ENCODE data around the gene MYT1. TPM values are rescaled to one million over a fixed set of nuclear protein-coding genes. Genes with fewer than 3 reads are reported as not detected.

Gene MYT1
- total RNA-seq, 1 donor from 2014 or later, result not detected

GRCh38 chr20:64160526-64161355 lies 3.5 kb upstream of the MYT1 start:
- H3K36me3 ChIP-seq, result no peaks in the 10 kb centered on the region
- H3K27me3 ChIP-seq, result no peaks in the 10 kb centered on the region
- no peak for TF ChIP-seq POLR2A (IDR thresholded peaks at IDR 0.05)
- TF ChIP-seq CTCF (IDR thresholded peaks at IDR 0.05), result no peak
- no peaks in the 10 kb centered on the region for H3K9me3 ChIP-seq
- DNase-seq (ENCODE audit: extremely low spot score in 2 of 2), result no peak
- H3K27ac ChIP-seq, result no peak overlapping the region
- H3K4me1 ChIP-seq, result no peaks in the 10 kb centered on the region
- H3K4me3 ChIP-seq, result no peak overlapping the region
- intact Hi-C loops (cut with DNase I), result no loop called here

GRCh38 chr20:64161356-64162238 lies 2.7 kb upstream of the MYT1 start:
- intact Hi-C loops (cut with DNase I), result no loop called here
- Histone ChIP-seq H3K4me1 (no peaks in the 10 kb centered on the region), H3K27me3 (no peaks in the 10 kb centered on the region), H3K4me3 (no peak overlapping the region), H3K9me3 (no peaks in the 10 kb centered on the region), H3K36me3 (no peaks in the 10 kb centered on the region), H3K27ac (no peak overlapping the region)
- DNase-seq (ENCODE audit: extremely low spot score in 2 of 2), result no peak
- TF ChIP-seq POLR2AphosphoS5 (IDR thresholded peaks at IDR 0.05; ENCODE audit: insufficient read depth in 1 of 2, low read depth in 1 of 2), result no peak
- no peak for TF ChIP-seq POLR2A (IDR thresholded peaks at IDR 0.05)
- no peak for TF ChIP-seq CTCF (IDR thresholded peaks at IDR 0.05)

GRCh38 chr20:64162239-64162910 lies 1.9 kb upstream of the MYT1 start:
- H3K27ac ChIP-seq, result no peak overlapping the region
- intact Hi-C loops (cut with DNase I), result no loop called here
- no peaks in the 10 kb centered on the region for H3K36me3 ChIP-seq
- no peaks in the 10 kb centered on the region for H3K9me3 ChIP-seq
- no peak overlapping the region for H3K4me3 ChIP-seq
- peaks cover 2% of the 10 kb centered on the region for H3K27me3 ChIP-seq
- TF ChIP-seq POLR2AphosphoS5 (IDR thresholded peaks at IDR 0.05; ENCODE audit: insufficient read depth in 1 of 2, low read depth in 1 of 2), result no peak
- no peak for TF ChIP-seq POLR2A (IDR thresholded peaks at IDR 0.05)
- TF ChIP-seq CTCF (IDR thresholded peaks at IDR 0.05), result no peak
- H3K4me1 ChIP-seq, result no peaks in the 10 kb centered on the region
- DNase-seq (ENCODE audit: extremely low spot score in 2 of 2), result no peak

DNA sequence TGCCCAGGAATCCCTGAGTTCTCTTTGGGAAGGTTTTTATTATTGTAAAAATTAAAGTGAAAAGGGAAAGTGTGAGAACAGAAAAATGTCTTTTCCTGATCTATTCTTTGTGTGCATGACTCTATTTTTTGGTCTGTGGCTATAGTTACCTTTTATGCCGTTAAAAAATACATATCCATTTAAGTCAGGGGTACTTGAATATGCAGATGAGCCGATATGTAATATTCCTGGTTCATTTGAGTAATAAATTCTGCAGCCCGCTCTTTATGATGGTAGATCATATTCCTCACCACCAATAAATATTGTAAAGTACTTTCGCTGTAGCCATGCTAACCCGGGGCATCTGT lies 503 bp upstream of the MYT1 start:
- Histone ChIP-seq H3K4me3 (no peak overlapping the region), H3K4me1 (no peaks in the 10 kb centered on the region), H3K27ac (no peak overlapping the region), H3K9me3 (no peaks in the 10 kb centered on the region), H3K27me3 (peaks cover 3% of the 10 kb centered on the region), H3K36me3 (no peaks in the 10 kb centered on the region)
- no peak for DNase-seq (ENCODE audit: extremely low spot score in 2 of 2)
- intact Hi-C loops (cut with DNase I), result no loop called here
- no peak for TF ChIP-seq POLR2A (IDR thresholded peaks at IDR 0.05)
- TF ChIP-seq CTCF (IDR thresholded peaks at IDR 0.05), result no peak
- no peak for TF ChIP-seq POLR2AphosphoS5 (IDR thresholded peaks at IDR 0.05; ENCODE audit: insufficient read depth in 1 of 2, low read depth in 1 of 2)
